ENCODE data around the gene LRWD1.

Gene LRWD1

DNA sequence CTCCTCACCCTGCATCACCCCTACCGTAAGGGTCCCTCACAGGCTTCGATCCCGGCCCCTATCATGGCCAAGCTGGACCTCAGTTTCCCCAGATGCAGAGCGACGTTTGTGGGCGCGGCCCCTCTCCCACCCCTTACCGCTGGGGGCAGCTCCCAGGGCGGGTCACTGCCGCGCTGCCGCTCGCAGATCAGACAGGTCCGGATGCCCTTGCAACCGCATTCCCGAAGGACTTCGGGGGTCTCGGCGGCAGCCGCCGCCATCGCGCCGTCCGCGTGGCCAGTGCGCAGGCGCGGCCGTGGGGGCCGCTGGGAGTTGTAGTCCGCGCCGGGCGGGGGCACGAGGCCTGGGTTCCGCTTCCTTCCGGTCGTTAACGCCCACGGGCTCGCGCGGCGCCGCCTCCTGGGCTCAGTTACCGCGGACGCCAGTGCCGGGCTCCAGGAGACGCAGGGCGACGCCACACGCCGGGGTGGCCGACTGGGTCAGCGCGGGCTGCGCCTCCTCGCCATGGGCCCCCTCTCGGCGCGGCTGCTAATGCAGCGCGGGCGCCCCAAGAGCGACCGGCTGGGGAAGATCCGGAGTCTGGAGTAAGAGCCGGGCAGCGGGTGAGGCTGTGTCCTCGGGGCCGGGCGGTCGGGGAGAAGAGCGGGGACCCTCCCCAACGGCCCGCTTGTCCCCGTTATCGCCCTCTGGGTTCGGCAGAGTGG, at the start of gene LRWD1, which contains the start of gene ALKBH4:
LRWD1 (plus strand) TSS at position 408 of the 704 bp plus-strand sequence; CDS start at position 505, 97 bp downstream.
ALKBH4 (minus strand) TSS at position 287 of the 704 bp plus-strand sequence; CDS start at position 260, 27 bp downstream.
- DNase-seq (ENCODE audit: low read depth, low spot score) = peak; percentile 66

DNA sequence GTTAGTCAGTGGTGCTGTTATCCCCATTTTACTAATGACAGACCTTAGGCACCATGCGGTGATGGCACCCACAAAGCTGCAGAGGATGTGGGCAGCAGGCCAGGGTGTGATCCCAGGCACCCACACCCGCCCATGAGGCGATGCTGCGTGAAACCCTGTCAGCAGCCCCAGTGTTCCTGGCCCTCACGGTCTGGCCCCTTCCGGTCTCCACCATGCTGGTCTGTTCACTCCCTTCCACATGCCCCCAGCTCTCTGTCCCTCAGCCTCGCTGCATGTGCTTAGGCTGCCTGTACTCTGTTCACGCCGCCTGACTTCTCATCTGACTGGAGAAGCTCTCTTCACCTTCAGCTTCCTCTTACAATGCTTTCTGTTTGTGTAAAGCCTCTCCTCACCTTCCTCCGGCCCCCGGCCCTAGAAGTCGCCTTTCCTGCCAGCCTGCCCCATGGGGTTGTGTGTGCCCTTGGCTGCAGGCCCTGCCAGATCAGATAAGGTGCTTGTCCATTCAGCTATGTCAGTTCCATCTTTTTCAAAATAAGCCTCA, 49.0 kb upstream of the LRWD1 start:
- DNase-seq (ENCODE audit: low read depth, low spot score) = no peak

DNA sequence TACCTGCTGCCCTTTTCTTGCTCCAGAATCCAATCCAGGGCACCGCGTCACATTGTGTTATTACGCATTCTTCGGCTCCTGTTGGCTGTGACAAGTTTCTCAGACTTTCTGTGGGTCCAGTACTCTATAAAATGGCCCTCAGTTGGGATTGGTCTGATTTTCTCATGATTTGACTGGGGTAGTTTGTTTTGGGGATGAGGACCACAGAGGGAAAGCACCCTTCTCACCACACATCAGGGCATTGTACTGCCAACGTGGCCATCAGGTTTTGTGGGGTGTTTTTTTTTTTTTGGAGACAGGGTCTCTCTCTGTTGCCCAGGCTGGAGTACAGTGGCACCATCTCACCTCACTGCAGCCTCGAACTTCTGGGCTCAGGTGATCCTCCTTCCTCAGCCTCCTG, 48.4 kb upstream of the LRWD1 start:
- no peak for DNase-seq (ENCODE audit: low read depth, low spot score)

DNA sequence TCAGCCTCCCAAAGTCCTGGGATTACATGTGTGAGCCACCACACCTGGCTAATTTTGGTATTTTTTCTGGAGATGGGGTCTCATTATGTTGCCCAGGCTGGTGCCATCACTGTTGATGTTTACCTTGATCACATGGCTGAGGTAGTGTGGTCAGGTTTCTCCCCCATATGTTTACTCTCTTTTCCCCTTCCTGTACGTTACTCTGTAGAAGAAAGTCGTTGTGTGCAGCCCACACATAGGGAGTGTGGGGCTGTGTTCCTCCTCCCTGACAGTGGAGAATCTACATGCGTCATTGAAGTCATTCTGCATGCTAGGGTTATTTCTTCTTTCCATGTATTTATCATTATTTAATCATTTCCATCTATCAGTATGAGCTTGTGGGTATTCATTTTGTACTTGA, 47.7 kb upstream of the LRWD1 start:
- DNase-seq (ENCODE audit: low read depth, low spot score) = no peak

DNA sequence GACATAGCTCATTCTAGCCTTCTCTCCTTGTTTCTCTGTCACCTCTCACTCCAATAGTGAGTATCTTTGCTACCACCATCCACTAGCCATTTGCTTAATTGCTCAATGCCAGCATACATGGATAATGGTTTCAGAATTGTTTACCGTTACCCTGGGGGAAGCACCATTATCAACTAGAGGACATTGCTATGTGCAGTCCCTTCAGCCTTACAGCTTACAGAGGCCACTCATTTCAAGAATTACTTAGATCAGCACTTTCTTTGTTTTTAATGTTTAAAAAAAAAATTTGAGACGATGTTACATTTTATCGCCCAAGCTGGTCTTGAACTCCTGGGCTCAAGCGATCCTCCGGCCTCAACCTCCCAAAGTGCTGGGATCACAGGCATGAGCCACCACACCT, 46.2 kb upstream of the LRWD1 start:
- no peak for DNase-seq (ENCODE audit: low read depth, low spot score)

DNA sequence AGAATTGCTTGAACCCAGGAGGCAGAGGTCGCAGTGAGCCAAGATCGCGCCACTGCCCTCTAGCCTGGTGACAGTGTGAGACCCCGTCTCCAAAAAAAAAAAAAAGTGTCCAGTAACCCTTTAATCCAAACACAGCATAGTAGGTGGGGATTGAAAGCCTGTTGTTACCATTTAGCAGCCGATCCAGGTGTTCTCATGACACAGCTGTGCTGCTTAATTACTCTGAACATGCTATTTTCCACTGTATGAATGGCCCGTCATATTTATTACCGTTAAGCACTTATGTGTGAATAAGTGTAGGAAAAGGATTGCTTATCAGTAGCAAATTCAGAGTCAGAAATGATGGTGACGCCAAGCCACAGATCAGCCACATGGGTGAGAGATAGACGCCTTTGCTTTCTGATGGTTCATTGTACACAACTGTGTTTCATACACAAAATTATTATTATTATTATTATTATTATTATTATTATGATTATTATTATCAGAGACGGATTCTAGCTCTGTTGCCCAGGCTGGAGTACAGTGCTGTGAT, 43.0 kb upstream of the LRWD1 start:
- DNase-seq (ENCODE audit: low read depth, low spot score) = no peak

DNA sequence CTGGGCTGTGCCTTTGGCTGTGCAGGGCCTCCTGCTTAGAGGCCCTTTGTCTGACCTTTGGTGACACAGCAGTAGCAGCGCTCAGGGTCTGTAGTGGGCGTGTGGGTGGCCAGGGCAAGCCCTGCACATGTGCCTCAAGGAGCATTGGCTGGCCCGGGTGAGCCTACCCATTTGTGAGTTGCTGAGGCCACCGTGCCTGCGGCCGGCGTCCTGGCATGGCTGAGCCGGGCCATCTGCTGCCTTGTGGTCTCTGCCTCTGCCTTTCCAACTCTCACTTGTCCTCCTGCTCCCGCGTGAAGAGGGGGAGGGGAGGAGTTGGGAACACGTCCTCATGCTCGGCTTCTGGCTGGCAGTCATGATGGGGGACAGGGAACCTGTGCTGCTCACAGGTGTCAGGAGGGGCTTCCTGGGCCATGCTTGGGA, 40.6 kb upstream of the LRWD1 start:
- DNase-seq (ENCODE audit: low read depth, low spot score) = no peak

DNA sequence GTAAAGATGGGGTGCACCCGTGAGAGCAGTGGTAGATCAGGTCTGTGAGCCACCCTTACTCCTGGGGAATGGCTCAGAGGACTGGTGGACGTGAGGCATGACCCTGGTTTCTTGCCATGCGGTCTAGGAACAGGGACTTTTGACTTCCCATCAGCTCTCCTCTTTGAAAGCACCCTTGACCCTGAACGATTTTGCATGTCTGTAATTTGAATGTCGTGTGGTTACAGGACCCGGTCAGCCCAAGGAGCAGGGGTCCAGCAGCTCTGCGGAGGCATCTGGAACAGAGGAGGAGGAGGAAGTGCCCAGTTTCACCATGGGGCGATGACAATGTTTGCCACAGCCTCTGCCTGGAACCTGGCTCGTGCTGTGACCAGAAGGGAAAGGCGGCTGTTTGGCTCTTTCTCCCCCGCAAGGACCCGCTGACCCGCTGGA, 40.0 kb upstream of the LRWD1 start:
- DNase-seq (ENCODE audit: low read depth, low spot score) = no peak

DNA sequence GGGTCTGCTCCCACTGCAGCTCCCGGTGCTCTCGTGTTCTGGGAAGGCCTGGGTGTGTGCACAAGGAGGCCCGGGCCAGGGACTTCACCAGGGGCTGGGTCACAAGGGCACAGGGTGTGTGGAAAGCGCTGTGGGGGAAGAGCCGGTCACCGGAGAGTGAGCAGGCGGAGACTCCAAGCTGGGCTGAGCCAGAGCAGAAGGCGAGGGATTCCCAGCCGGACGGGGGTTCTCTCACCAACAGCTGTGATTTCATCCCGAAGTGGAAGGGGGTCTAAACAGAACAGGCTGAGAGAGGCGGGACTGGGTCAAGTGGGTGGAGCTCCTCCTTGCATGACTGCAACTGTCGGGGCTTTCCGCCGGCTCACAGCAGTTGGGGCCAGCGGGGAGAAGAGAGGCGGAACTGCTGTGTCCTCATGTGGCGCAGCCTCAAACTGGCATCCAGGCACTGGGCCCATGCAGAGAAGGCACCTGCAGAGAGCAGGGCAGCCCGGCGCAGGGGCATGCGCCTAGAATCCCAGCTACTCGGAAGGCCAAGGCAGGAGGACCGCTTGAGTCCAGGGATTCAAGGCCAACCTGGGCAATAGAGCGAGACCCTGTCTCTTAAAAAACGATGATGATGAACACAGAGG, 39.0 kb upstream of the LRWD1 start:
- DNase-seq (ENCODE audit: low read depth, low spot score) = no peak

DNA sequence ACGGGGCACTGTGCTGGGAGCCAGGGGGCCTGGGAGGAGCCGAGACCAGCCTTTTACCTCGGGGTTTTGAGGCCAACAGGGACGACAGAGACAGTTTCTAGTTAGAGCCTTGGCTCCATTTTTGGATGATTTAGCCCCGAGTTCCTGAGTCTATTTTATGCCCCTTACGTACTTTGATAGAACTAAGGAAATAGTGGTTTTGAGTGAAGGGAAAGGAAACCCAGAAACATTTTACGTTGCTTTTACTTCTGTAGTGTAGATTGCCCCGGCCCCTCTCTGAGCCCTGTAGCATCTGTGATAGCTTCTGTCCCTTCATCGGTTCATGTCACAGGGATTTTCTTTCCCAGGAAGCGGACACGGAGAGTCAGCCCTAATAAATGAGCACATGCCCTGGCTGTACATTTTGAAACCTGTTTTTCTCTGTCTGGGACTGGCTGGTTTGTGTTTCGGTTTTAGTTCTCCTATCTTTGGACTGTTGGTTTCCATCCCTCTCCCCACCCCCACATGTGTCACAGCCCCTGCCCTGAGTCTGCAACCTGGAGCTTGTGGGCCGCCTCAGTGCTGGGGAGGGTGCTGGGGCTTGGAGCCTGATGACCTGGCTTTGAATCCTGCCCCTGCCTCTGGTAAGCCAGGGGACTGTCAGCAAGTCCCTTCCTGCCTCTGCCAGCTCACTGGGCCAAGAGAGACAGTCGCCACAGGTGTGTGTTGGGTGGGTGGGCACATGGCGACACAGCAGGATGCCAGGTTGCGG, 38.3 kb upstream of the LRWD1 start:
- no peak for DNase-seq (ENCODE audit: low read depth, low spot score)

DNA sequence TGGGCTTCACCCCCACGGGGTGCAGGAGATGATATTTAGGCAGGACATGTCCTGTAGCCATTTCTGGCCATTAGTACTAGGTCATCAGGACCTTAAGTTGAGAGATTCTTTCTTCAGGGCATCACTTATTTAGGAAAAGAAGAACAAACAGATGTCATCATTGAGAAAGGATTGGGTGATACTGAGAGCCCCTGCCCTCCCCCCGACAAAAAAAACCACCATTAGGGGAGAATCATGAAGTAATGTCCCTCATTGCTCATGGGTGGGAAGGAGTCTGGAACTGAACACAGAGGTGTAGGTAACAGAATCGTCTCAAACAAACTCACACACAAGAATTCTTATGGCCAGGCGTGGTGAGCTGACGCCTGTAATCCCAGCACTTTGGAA, 37.8 kb upstream of the LRWD1 start:
- no peak for DNase-seq (ENCODE audit: low read depth, low spot score)

DNA sequence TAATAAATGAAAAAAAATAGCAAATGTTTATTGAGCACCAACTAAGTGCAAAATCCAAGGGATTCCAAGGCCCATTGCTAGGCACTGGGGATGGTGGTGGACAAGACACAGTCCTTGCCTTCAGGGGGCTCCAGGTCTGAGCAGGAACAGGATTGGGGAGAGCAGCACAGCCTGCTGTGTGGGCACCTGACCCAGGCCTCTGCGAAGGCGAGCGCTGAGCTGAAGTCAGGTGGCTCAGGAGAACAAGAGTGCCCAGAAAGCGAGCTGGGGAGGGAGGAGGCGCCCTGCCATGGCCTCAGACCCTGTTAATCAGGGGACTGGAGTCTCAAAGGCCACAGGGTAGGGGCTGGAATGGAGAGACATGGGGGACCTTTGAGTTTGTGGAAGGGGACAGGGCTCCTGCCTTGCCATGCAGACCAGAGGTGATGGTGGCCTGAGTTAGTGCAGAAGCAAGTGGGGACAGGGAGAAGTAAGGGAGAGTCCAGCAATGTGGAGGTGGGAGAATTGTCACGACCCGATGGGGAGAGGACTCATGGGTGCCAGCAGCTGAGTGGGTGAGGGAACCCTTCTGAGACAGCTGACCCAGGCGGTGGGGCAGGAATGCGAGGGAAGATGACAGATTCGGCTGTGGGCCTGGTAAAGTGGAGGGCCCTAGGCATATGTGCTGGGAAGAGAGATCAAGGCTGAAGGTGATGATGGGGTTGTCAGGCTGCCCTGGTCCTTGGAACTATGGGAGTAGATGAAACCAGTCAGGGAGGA, 35.5 kb upstream of the LRWD1 start:
- DNase-seq (ENCODE audit: low read depth, low spot score) = no peak

DNA sequence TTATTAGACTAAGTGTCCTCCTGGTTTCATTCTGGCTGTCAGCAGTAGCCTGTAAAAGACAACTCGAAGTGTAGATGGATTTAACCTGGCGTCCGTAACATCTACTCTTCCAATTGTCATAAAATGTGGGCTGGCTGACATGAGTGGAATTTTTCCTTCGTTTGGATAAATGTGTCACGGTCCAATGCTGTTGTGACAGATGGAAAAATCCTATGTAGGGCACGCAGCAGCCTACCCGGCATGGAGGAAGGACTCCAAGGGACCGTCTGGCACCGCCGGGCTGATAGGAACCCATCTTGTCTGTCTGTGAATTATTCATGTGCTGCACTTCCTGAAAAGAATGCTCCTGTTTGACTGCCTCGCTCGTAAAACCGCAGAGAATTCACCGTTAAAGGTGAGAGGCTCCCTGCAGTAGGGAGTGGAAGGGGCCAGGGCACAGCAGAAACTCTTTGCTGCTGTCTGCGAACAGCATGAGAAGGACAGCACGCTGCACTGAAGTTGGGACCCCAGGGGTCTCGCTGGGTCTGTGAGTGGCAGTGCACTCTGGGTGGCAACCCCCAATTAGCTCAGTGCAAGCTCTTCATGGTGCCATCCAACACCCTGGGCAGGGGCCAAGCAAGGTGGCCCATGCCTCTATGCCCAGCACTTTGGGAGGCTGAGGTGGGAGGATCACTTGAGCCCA, 33.0 kb upstream of the LRWD1 start:
- no peak for DNase-seq (ENCODE audit: low read depth, low spot score)

DNA sequence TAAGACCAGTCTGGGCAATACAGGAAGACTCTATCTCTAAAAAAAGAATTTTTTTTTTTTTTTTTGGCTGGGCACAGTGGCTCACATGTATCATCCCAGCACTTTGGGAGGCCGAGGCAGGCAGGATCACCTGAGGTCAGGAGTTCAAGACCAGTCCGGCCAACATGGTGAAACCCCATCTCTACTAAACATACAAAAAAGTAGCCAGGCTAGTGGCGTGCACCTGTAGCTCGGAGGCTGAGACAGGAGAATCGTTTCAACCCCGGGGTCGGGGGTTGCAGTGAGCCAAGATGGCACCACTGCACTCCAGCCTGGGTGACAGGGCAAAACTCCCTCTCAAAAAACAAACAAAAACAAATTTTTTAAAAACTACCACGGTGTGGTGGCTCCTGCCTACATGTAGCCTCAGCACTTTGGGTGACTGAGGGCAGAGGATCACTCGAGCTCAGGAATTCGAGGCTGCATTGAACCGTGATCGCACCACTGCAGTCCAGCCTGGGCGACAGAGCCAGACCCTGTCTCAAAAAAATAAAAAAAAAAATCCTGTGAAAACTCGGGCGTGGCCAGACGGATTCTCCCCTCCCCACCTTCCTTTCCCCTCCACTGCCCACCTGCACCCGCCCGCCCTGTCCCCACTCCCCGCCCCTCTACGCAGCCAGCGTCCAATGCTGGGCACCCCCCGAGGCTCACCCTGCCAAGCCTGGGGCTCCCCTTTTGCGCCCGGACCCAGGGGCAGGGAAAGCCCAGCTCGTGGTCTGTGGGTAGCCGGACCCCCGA, 32.2 kb upstream of the LRWD1 start:
- no peak for DNase-seq (ENCODE audit: low read depth, low spot score)

DNA sequence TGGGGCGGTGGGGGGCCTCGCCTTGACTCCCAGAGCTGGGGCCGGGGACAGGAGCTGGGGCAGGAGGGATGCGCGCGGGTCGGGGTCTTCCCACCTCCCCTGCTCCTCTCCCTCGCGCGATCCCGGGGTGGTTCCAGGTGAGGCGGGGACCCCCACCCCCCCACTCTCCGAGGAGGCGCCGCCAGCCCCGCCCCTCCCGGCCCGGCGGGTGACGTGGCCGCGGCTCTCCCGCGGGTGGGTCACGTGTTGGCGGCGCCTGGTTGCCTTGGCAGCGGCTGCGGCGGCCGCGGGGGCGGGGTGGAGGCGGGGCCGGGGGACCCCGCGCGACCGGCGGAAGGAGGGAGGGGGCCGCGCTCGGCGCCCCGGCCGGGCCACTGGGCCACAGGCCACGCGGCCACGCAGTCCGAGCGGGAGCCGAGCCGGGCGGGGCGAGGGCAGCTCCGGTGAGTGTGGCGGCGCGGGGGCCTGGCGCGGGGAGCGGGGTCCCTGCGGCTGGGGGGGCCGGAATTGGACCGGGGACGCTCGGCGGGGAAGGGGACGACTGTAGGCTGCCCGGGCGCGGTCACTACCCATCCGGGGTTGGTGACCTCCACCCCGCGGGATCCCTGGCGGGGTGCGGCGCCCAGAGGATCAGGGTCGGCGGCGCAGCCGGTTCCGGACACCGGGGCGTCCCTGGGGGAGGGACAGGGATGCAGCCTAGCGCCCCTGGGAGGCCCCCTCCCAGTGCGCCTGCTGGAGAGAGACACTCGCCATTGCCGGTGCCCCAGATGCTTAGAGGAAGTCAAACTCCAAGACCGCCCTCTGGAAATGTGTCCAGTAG, 31.4 kb upstream of the LRWD1 start, which contains the start of gene ORAI2:
ORAI2 (plus strand) TSS at position 357 of the 820 bp plus-strand sequence. CDS start 5,382 bp downstream, outside the sequence.
- DNase-seq (ENCODE audit: low read depth, low spot score) = no peak

DNA sequence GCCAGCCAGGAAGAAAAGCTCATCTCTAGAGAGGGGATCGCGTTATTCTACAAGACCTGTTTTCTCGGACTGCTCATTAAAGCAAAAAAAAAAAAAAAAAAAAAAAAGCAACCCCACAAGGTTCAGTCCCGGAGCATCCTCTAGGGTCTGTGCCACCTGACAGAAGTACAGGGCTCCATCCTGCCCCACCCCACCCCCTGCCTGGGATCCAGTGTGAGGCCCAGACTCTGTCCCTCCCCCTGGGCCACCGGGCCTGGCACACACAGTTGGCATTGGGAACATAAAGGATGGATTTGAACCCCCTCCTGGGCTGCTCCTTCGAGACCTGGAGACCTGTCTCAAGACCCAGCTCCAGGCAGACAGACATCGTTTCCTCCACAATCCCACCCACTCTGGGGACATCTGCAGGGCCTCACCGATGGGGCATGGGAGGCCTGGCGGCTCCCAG, 30.7 kb upstream of the LRWD1 start:
- DNase-seq (ENCODE audit: low read depth, low spot score) = no peak

DNA sequence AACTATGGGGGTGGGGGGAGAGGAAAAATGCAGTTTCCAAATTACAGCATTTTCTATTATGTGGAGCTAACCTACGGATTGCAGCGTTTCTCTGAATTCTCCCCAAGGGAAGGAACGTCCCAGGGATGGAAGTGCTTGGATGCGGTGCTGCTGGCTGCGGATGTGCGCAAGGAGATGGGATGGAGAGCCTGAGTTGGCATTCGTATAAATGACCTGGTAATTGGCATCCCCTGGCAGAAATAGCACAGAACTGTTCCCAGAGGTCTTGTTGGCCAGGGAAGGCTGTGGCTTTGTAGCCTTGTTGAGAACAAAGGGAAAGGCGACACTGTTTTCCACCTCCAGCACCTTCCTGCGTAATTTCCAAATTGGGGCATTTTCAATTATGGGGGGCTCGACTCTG, 28.7 kb upstream of the LRWD1 start:
- DNase-seq (ENCODE audit: low read depth, low spot score) = no peak

DNA sequence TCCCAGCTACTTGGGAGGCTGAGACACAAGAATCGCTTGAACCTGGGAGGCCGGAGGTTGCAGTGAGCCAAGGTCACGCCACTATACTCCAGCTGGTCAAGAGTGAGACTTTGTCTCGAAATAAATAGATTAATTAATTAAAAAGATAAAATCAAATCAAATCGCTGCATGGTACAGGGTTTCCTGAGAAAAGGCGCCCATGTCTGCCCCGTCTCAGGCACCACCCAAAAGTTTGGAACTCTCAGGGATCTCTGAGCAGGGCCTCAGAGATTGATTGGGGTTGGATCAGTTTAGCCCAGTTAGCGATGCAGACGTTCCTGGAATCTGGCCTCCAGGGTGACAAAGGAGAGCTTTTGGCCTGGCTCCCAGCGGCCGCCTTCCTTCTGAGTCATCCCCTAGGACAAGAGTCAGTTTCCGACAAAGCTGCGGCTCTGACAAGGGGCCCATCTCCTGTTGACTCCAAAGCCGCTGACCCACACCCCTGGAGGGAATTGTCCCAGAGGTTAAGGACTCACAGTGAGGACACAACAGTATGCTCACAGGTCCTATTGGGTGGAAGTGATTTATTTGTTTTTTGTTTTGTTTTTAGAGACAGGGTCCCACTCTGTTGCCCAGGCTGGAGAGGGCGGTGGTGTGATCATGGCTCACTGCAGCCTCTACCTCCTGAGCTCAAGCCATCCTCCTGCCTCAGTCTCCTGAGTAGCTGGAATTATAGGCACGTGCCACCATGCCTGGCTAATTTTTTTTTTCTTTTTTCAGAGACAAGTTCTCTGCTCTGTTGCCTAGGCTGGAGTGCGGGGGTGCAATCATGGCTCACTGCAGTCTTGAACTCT, 24.6 kb upstream of the LRWD1 start:
- DNase-seq (ENCODE audit: low read depth, low spot score) = peak; percentile 21
